ENCODE data around the gene NEK3. TPM values are rescaled to one million over a fixed set of nuclear protein-coding genes. Genes with fewer than 3 reads are reported as not detected.
"Not testable (repeated sequence)": the region's sequence is repeated elsewhere in the genome, so short reads cannot be mapped to it uniquely, and the experiment has no call there.

Gene NEK3
- total RNA-seq, 1 donor from 2014 or later = 23.6 TPM

GRCh38 chr13:52179925-52180324 is 20.5 kb upstream of the NEK3 start:
- Mint-ChIP-seq H3K4me1 (ENCODE audit: unreplicated experiment) (no peaks in the 10 kb centered on the region), H3K4me3 (ENCODE audit: unreplicated experiment) (no peak overlapping the region), H3K27me3 (ENCODE audit: unreplicated experiment) (no peaks in the 10 kb centered on the region), H3K9me3 (ENCODE audit: unreplicated experiment) (no peaks in the 10 kb centered on the region), H3K36me3 (ENCODE audit: unreplicated experiment) (peaks cover 32% of the 10 kb centered on the region), H3K27ac (ENCODE audit: unreplicated experiment) (no peak overlapping the region)
- no peak for TF ChIP-seq CTCF (IDR thresholded peaks at IDR 0.05)
- DNase-seq (ENCODE audit: extremely low spot score, unreplicated experiment) = no peak

DNA sequence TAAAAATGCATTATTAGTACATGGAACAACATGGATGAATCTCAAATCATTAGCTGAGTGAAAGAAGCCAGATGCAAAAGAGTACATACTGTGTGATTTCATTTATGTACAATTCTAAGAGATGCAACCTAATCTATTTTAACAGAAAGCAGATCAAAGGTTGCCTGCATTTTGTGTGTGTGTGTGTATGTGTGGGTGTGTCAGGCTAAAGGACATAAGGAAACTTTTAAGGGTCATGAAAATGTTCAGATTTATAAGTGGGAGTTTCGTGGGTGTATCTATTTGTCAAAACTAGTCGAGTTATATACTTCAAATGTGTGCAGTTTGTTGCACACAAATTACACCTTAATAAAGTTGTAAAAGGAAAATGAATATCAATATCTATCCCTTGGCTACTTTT is 17.9 kb upstream of the NEK3 start:
- no peak for TF ChIP-seq CTCF (IDR thresholded peaks at IDR 0.05)
- no peak for DNase-seq (ENCODE audit: extremely low spot score, unreplicated experiment)
- no peak overlapping the region for H3K4me3 Mint-ChIP-seq (ENCODE audit: unreplicated experiment)
- no peaks in the 10 kb centered on the region for H3K27me3 Mint-ChIP-seq (ENCODE audit: unreplicated experiment)
- no peaks in the 10 kb centered on the region for H3K9me3 Mint-ChIP-seq (ENCODE audit: unreplicated experiment)
- no peaks in the 10 kb centered on the region for H3K4me1 Mint-ChIP-seq (ENCODE audit: unreplicated experiment)
- H3K36me3 Mint-ChIP-seq (ENCODE audit: unreplicated experiment) = peaks cover 28% of the 10 kb centered on the region
- H3K27ac Mint-ChIP-seq (ENCODE audit: unreplicated experiment) = no peak overlapping the region

DNA sequence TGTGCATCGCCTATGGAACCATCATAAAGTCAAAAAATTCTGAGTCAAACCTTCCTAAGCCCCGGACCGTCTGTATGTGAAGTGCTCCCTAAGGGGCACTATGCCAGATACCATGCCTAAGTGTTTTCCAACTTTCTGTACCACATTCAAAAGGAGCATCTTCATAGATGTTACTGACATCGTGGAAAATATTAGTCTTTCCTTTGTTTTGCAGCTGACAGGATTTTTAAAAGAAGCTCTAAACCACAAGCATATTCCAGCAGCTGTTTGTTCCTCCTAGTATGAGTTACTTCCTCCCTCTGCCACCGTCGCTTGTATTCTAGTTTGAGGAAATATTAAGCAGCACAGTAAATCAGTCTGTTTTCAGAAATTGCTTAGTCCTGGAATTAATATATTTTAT is 14.6 kb upstream of the NEK3 start:
- not testable (repeated sequence) for H3K4me1 Mint-ChIP-seq (ENCODE audit: unreplicated experiment); H3K9me3 Mint-ChIP-seq (ENCODE audit: unreplicated experiment); DNase-seq (ENCODE audit: extremely low spot score, unreplicated experiment); H3K4me3 Mint-ChIP-seq (ENCODE audit: unreplicated experiment); H3K27ac Mint-ChIP-seq (ENCODE audit: unreplicated experiment); H3K27me3 Mint-ChIP-seq (ENCODE audit: unreplicated experiment)
- peaks cover 22% of the 10 kb centered on the region for H3K36me3 Mint-ChIP-seq (ENCODE audit: unreplicated experiment)

GRCh38 chr13:52173373-52173772 is 14.0 kb upstream of the NEK3 start:
- peaks cover 21% of the 10 kb centered on the region for H3K36me3 Mint-ChIP-seq (ENCODE audit: unreplicated experiment)

DNA sequence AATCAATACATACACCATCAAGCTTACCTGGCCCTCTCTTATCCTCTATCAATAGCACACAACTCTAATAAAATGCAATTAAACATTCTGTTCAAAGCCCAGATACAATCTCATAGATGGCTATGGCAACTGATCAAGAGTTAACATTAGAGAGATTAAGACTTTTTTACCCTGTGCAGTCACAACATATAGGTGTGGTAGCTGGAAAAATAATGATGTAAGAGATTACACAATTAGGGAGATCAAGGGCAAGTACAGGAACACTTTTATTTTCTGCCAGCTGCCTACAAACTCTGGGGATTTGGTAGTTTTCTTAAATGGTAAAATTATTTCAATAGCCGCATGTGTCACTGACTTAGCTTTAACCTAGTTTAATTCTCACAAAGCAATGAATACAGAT is 12.3 kb upstream of the NEK3 start:
- H3K27ac Mint-ChIP-seq (ENCODE audit: unreplicated experiment); H3K4me3 Mint-ChIP-seq (ENCODE audit: unreplicated experiment); H3K4me1 Mint-ChIP-seq (ENCODE audit: unreplicated experiment); H3K27me3 Mint-ChIP-seq (ENCODE audit: unreplicated experiment); H3K9me3 Mint-ChIP-seq (ENCODE audit: unreplicated experiment); DNase-seq (ENCODE audit: extremely low spot score, unreplicated experiment): not testable (repeated sequence)
- peaks cover 20% of the 10 kb centered on the region for H3K36me3 Mint-ChIP-seq (ENCODE audit: unreplicated experiment)

More at GRCh38 chr13:52173373-52173772, 14.0 kb upstream of the NEK3 start:
- Mint-ChIP-seq H3K4me3 (ENCODE audit: unreplicated experiment) (no peak overlapping the region), H3K27me3 (ENCODE audit: unreplicated experiment) (no peaks in the 10 kb centered on the region), H3K9me3 (ENCODE audit: unreplicated experiment) (no peaks in the 10 kb centered on the region), H3K4me1 (ENCODE audit: unreplicated experiment) (no peaks in the 10 kb centered on the region), H3K27ac (ENCODE audit: unreplicated experiment) (no peak overlapping the region)
- DNase-seq (ENCODE audit: extremely low spot score, unreplicated experiment) = no peak
- TF ChIP-seq CTCF (IDR thresholded peaks at IDR 0.05) = no peak

DNA sequence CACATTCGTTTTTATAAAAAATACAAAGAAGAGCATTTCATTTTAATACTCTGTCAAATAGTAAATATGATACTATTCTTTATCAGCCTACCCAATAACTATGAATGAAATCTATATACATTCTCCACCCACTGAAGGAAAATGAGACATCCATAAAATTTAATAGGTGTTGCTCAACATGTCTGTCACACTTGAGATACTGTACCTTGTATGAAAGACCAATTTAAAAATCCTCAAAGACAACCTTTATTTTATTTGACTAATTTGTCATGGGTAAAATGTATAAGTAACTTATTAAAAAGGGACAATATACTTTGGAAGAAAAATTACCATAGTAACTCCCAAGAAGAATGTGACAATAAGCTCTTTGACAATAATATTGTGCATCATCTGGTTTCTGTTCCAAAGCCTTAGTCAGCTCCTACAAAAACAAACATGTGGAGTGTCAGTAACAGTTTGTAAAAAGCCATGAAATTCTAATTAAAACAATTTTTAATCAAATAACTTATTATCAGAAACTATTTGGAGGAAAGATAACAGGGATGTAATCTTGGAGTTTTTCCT is 11.5 kb upstream of the NEK3 start:
- H3K27me3 Mint-ChIP-seq (ENCODE audit: unreplicated experiment); DNase-seq (ENCODE audit: extremely low spot score, unreplicated experiment); H3K9me3 Mint-ChIP-seq (ENCODE audit: unreplicated experiment); H3K4me1 Mint-ChIP-seq (ENCODE audit: unreplicated experiment); H3K27ac Mint-ChIP-seq (ENCODE audit: unreplicated experiment); H3K4me3 Mint-ChIP-seq (ENCODE audit: unreplicated experiment): not testable (repeated sequence)
- H3K36me3 Mint-ChIP-seq (ENCODE audit: unreplicated experiment) = peaks cover 22% of the 10 kb centered on the region

- H3K36me3 Mint-ChIP-seq (ENCODE audit: unreplicated experiment) = peaks cover 17% of the 10 kb centered on the region
- no peak for TF ChIP-seq CTCF (IDR thresholded peaks at IDR 0.05)
- no peaks in the 10 kb centered on the region for H3K9me3 Mint-ChIP-seq (ENCODE audit: unreplicated experiment)
- no peak overlapping the region for H3K27ac Mint-ChIP-seq (ENCODE audit: unreplicated experiment)
- no peaks in the 10 kb centered on the region for H3K4me1 Mint-ChIP-seq (ENCODE audit: unreplicated experiment)
- no peaks in the 10 kb centered on the region for H3K27me3 Mint-ChIP-seq (ENCODE audit: unreplicated experiment)
- no peak for DNase-seq (ENCODE audit: extremely low spot score, unreplicated experiment)
- H3K4me3 Mint-ChIP-seq (ENCODE audit: unreplicated experiment) = no peak overlapping the region
These were observed 10.4 kb upstream of the NEK3 start for GRCh38 chr13:52169839-52170238.
